Smooth muscle cell (in vitro differentiated cells): ENCODE measurements around the gene DNASE1L2. TPM values are rescaled to one million over a fixed set of nuclear protein-coding genes. Genes with fewer than 3 reads are reported as not detected.

ENCODE experiments used
- DNase-seq: peaks from one replicate; lab custom pipeline; 2025; ENCODE audit not compliant: unreplicated experiment; lab: John Stamatoyannopoulos, UW
- H2AFZ ChIP-seq: fragments of 200-600 bp; sonication (generic); 2 replicates; pipeline ENCODE4 v1.6.0; 2016; ENCODE audit warnings: antibody characterized with exemption, low read depth, mild to moderate bottlenecking
- H3F3A ChIP-seq: fragments of 200-600 bp; sonication (generic); 2 replicates; pipeline ENCODE4 v1.6.0; 2017; ENCODE audit warnings: antibody characterized with exemption, low read depth
- H3K27ac ChIP-seq: fragments of 200-600 bp; sonication (generic); 2 replicates; pipeline ENCODE4 v1.5.1; 2016; ENCODE audit warnings: low read depth, mild to moderate bottlenecking
- H3K27me3 ChIP-seq: fragments of 200-600 bp; sonication (generic); 2 replicates; pipeline ENCODE4 v1.6.1; 2016; ENCODE audit warnings: low read depth, mild to moderate bottlenecking
- H3K36me3 ChIP-seq: fragments of 200-600 bp; sonication (generic); 2 replicates; pipeline ENCODE4 v1.5.1; 2016; ENCODE audit warnings: low read depth
- H3K4me1 ChIP-seq: fragments of 200-600 bp; sonication (generic); 2 replicates; pipeline ENCODE4 v1.5.1; 2016; ENCODE audit warnings: low read depth
- H3K4me2 ChIP-seq: fragments of 200-600 bp; sonication (generic); 2 replicates; pipeline ENCODE4 v1.6.0; 2016; ENCODE audit warnings: mild to moderate bottlenecking
- H3K4me3 ChIP-seq: fragments of 200-600 bp; sonication (generic); 2 replicates; pipeline ENCODE4 v1.5.1; 2016; ENCODE audit warnings: mild to moderate bottlenecking
- H3K79me2 ChIP-seq: fragments of 200-600 bp; sonication (generic); 2 replicates; pipeline ENCODE4 v1.6.0; 2016; ENCODE audit warnings: low read depth, mild to moderate bottlenecking
- H3K9ac ChIP-seq: fragments of 200-600 bp; sonication (generic); 2 replicates; pipeline ENCODE4 v1.6.0; 2016; ENCODE audit warnings: low read depth
- H3K9me3 ChIP-seq: fragments of 200-600 bp; sonication (generic); replicated peaks from 2 replicates; pipeline ENCODE4 v1.5.1; 2016; ENCODE audit warnings: low read depth
- H4K20me1 ChIP-seq: fragments of 200-600 bp; sonication (generic); 2 replicates; pipeline ENCODE4 v1.6.0; 2016; ENCODE audit warnings: low read depth
- CTCF ChIP-seq: fragments of 200-600 bp; sonication (generic); IDR thresholded peaks from 2 replicates; pipeline ENCODE4 v1.5.1; 2017; ENCODE audit warnings: borderline replicate concordance, mild to moderate bottlenecking, antibody characterized with exemption; ENCODE audit not compliant: insufficient read depth, poor library complexity, severe bottlenecking
- WGBS: methylation state at CpG from one replicate; pipeline ENCODE4 v1.1.7; 2016; ENCODE audit warnings: low lambda C conversion rate; 5-methylcytosine and 5-hydroxymethylcytosine counted together
- polyA plus RNA-seq: library from polyadenylated mRNA; unstranded; fragments of >200 nt; fragmentation: Nextera tagmentation; extraction: Ambion mirVana; gene quantifications from 2 replicates; pipeline ENCODE4 v1.2.1, GENCODE V29; 2016
- total RNA-seq: library from RNA; depleted of rRNA; stranded (reverse); fragments of >200 nt; gene quantifications from 2 replicates; pipeline ENCODE4 v1.2.3, GENCODE V29; 2014

The DNASE1L2 gene
- total and polyA plus RNA-seq, 2 experiments from 2014 or later: 0.13 to 0.25 TPM

GRCh38 chr16:2232094-2232990 lies 3.9 kb upstream of the DNASE1L2 start:
- H3K79me2 ChIP-seq: peaks cover 14% of the 10 kb centered on the region
- peaks cover 76% of the 10 kb centered on the region for H4K20me1 ChIP-seq
- TF ChIP-seq CTCF: no peak
- peaks cover 12% of the 10 kb centered on the region for H3K4me1 ChIP-seq
- no peak overlapping the region for H3K4me2 ChIP-seq
- no peaks in the 10 kb centered on the region for H3K36me3 ChIP-seq
- 95% methylated on average over 39 of the region's 41 CpGs for WGBS
- peaks cover 14% of the 10 kb centered on the region for H3K27me3 ChIP-seq
- H3K4me3 ChIP-seq: no peak overlapping the region
- H3K9me3 ChIP-seq: no peaks in the 10 kb centered on the region
- no peak for DNase-seq
- no peak overlapping the region for H2AFZ ChIP-seq
- no peaks in the 10 kb centered on the region for H3F3A ChIP-seq
- no peak overlapping the region for H3K9ac ChIP-seq
- H3K27ac ChIP-seq: no peak overlapping the region

DNA sequence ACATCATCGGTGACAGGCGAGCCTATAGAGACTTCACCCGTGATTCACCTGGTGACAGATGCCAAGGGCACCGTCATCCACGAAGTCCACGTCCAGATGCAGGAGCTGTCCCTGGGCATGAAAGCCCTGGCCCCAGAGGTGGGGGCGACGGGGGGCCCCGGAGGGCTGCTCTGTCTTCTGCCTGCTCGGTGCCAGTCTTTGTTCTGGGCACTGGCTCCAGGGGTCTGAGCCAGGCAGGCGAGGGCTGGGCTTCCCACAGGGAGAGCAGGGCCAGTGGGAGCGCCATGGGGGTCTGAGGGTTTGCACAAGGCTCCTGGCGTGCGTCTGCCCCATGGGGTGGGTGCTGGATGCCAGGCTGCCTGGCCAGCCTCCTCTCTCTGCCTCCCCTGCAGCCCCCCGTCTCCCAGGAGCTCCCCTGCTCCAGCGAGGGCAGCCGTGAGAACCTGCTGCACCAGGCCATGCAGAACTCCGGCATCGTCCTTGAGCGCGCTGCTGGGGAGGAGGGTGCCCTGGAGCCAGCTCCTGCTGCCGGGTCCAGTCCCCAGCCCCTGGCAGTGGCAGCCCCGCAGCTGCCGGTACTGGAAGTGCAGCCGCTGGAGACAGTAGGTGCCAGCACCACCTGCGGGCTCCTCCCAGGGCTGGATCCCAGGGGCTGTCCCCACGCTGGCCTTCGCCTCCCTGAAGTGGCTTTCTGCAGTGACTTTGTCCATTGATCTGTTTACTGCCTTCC lies 3.0 kb upstream of the DNASE1L2 start:
- Histone ChIP-seq H3F3A (no peaks in the 10 kb centered on the region), H3K27ac (no peak overlapping the region), H3K9me3 (no peaks in the 10 kb centered on the region), H3K79me2 (peaks cover 5% of the 10 kb centered on the region), H2AFZ (no peak overlapping the region), H3K27me3 (peaks cover 22% of the 10 kb centered on the region), H4K20me1 (peaks cover 73% of the 10 kb centered on the region), H3K4me3 (no peak overlapping the region), H3K4me1 (peaks cover 17% of the 10 kb centered on the region), H3K36me3 (no peaks in the 10 kb centered on the region), H3K4me2 (no peak overlapping the region), H3K9ac (no peak overlapping the region)
- TF ChIP-seq CTCF: no peak
- 95% methylated on average over 24 of the region's 28 CpGs for WGBS
- DNase-seq: no peak

DNA sequence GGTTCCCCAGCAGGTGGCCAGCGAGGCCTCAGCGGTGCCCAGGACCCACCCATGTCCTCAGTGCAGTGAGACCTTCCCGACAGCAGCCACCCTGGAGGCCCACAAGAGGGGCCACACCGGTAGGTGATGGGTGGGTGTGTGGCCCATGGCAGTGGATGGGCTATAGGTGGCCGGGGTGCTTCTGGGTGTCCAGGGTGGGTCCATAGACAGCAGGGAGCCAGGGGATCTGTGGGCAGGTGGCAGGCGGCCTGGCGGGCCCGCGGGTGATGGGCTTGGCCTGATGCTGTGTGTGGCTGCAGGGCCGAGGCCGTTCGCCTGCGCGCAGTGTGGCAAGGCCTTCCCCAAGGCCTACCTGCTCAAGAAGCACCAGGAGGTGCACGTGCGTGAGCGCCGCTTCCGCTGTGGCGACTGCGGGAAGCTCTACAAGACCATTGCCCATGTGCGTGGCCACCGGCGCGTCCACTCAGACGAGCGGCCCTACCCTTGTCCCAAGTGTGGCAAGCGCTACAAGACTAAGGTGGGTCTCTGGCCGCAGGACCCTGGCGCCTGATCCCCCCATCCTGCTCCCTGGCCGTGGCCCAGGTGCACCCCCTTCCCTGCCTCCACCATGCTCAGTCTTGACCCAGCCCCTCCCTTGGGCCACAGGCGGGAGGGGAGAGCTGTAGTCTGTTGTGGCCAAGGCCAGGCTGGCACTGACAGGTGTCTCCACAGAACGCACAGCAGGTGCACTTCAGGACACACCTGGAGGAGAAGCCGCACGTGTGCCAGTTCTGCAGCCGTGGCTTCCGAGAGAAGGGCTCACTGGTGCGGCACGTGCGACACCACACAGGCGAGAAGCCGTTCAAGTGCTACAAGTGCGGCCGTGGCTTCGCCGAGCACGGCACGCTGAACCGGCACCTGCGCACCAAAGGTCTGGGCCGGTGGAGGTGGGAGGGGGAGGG lies 2.1 kb upstream of the DNASE1L2 start:
- no peaks in the 10 kb centered on the region for H3K79me2 ChIP-seq

More for the DNA sequence above, 2.1 kb upstream of the DNASE1L2 start:
- Histone ChIP-seq H3K36me3 (no peaks in the 10 kb centered on the region), H3K27ac (no peak overlapping the region), H3K9ac (no peak overlapping the region), H3K9me3 (no peaks in the 10 kb centered on the region), H4K20me1 (peaks cover 64% of the 10 kb centered on the region), H2AFZ (no peak overlapping the region), H3K27me3 (peaks cover 23% of the 10 kb centered on the region), H3K4me1 (peaks cover 17% of the 10 kb centered on the region), H3F3A (no peaks in the 10 kb centered on the region), H3K4me2 (no peak overlapping the region), H3K4me3 (no peak overlapping the region)
- 97% methylated on average over 50 of the region's 51 CpGs for WGBS
- no peak for TF ChIP-seq CTCF
- DNase-seq: no peak
